ENCODE measurements around the gene OVCA2. TPM values are rescaled to one million over a fixed set of nuclear protein-coding genes. Genes with fewer than 3 reads are reported as not detected.
A peak's percentile ranks its signal among the peaks of the same experiment; 100 is the strongest.

The OVCA2 gene
- total RNA-seq, 1 experiment from 2014 or later, result 50.2 TPM

- Histone ChIP-seq H3K4me2 (ENCODE audit: low read depth, low read length, poor library complexity, severe bottlenecking) (no peak overlapping the region), H2AFZ (ENCODE audit: low read length) (no peak overlapping the region), H3K27me3 (ENCODE audit: low read length) (no peaks in the 10 kb centered on the region), H3K36me3 (ENCODE audit: insufficient read depth, low read length) (peaks cover 13% of the 10 kb centered on the region), H4K20me1 (ENCODE audit: insufficient read depth, low read depth, low read length) (peaks cover 28% of the 10 kb centered on the region), H3K9me2 (replicated peaks; ENCODE audit: insufficient read depth, low read length) (no peaks in the 10 kb centered on the region), H3K79me2 (ENCODE audit: low read length) (peaks cover 15% of the 10 kb centered on the region), H3K4me1 (ENCODE audit: low read length) (peaks cover 68% of the 10 kb centered on the region), H3K27ac (ENCODE audit: low read length) (peak overlapping the region; percentile 72), H3K9ac (ENCODE audit: low read length) (no peak overlapping the region), H3K9me3 (ENCODE audit: low read length) (no peaks in the 10 kb centered on the region), H3K4me3 (ENCODE audit: low read length) (no peak overlapping the region)
- DNase-seq, result no peak
These were observed 8.7 kb upstream of the OVCA2 start for GRCh38 chr17:2033153-2033552.

GRCh38 chr17:2034157-2034556 is 7.7 kb upstream of the OVCA2 start:
- Histone ChIP-seq H3K27me3 (ENCODE audit: low read length) (no peaks in the 10 kb centered on the region), H2AFZ (ENCODE audit: low read length) (no peak overlapping the region), H3K79me2 (ENCODE audit: low read length) (peaks cover 15% of the 10 kb centered on the region), H3K4me2 (ENCODE audit: low read depth, low read length, poor library complexity, severe bottlenecking) (peak overlapping the region; percentile 55), H3K36me3 (ENCODE audit: insufficient read depth, low read length) (peaks cover 13% of the 10 kb centered on the region), H3K9me3 (ENCODE audit: low read length) (no peaks in the 10 kb centered on the region), H3K9ac (ENCODE audit: low read length) (peak overlapping the region; percentile 43), H4K20me1 (ENCODE audit: insufficient read depth, low read depth, low read length) (peaks cover 28% of the 10 kb centered on the region), H3K4me1 (ENCODE audit: low read length) (peaks cover 69% of the 10 kb centered on the region), H3K9me2 (replicated peaks; ENCODE audit: insufficient read depth, low read length) (no peaks in the 10 kb centered on the region), H3K4me3 (ENCODE audit: low read length) (peak overlapping the region; percentile 36; the same call in 1 of the 2 replicates), H3K27ac (ENCODE audit: low read length) (peak overlapping the region; percentile 72)
- DNase-seq, result peak; percentile 71

GRCh38 chr17:2034806-2035540 is 6.8 kb upstream of the OVCA2 start:
- Histone ChIP-seq H3K27ac (ENCODE audit: low read length) (peak overlapping the region; percentile 14; the same call in 1 of the 2 replicates), H3K27me3 (ENCODE audit: low read length) (no peaks in the 10 kb centered on the region), H3K9ac (ENCODE audit: low read length) (peak overlapping the region; percentile 40), H3K4me2 (ENCODE audit: low read depth, low read length, poor library complexity, severe bottlenecking) (peak overlapping the region; percentile 69), H3K79me2 (ENCODE audit: low read length) (peaks cover 15% of the 10 kb centered on the region), H3K4me3 (ENCODE audit: low read length) (peak overlapping the region; percentile 29; the same call in 1 of the 2 replicates), H2AFZ (ENCODE audit: low read length) (no peak overlapping the region), H4K20me1 (ENCODE audit: insufficient read depth, low read depth, low read length) (peaks cover 28% of the 10 kb centered on the region), H3K4me1 (ENCODE audit: low read length) (peaks cover 69% of the 10 kb centered on the region), H3K9me2 (replicated peaks; ENCODE audit: insufficient read depth, low read length) (no peaks in the 10 kb centered on the region), H3K36me3 (ENCODE audit: insufficient read depth, low read length) (peaks cover 13% of the 10 kb centered on the region), H3K9me3 (ENCODE audit: low read length) (no peaks in the 10 kb centered on the region)
- DNase-seq, result peak; percentile 92

- Histone ChIP-seq H3K9me3 (ENCODE audit: low read length) (no peaks in the 10 kb centered on the region), H3K27me3 (ENCODE audit: low read length) (no peaks in the 10 kb centered on the region), H3K4me3 (ENCODE audit: low read length) (no peak overlapping the region), H3K9me2 (replicated peaks; ENCODE audit: insufficient read depth, low read length) (no peaks in the 10 kb centered on the region), H3K4me2 (ENCODE audit: low read depth, low read length, poor library complexity, severe bottlenecking) (peak overlapping the region; percentile 69), H3K9ac (ENCODE audit: low read length) (no peak overlapping the region), H2AFZ (ENCODE audit: low read length) (no peak overlapping the region), H3K4me1 (ENCODE audit: low read length) (peaks cover 68% of the 10 kb centered on the region), H3K79me2 (ENCODE audit: low read length) (peaks cover 14% of the 10 kb centered on the region), H4K20me1 (ENCODE audit: insufficient read depth, low read depth, low read length) (peaks cover 28% of the 10 kb centered on the region), H3K27ac (ENCODE audit: low read length) (no peak overlapping the region), H3K36me3 (ENCODE audit: insufficient read depth, low read length) (peaks cover 17% of the 10 kb centered on the region)
- peak; percentile 41 for DNase-seq
These were observed 6.0 kb upstream of the OVCA2 start for GRCh38 chr17:2035541-2036488.

GRCh38 chr17:2037155-2037554 is 4.7 kb upstream of the OVCA2 start:
- H3K36me3 ChIP-seq (ENCODE audit: insufficient read depth, low read length), result peaks cover 17% of the 10 kb centered on the region
- peaks cover 63% of the 10 kb centered on the region for H3K4me1 ChIP-seq (ENCODE audit: low read length)
- H2AFZ ChIP-seq (ENCODE audit: low read length), result no peak overlapping the region
- no peaks in the 10 kb centered on the region for H3K27me3 ChIP-seq (ENCODE audit: low read length)
- H3K9ac ChIP-seq (ENCODE audit: low read length), result no peak overlapping the region
- no peak for DNase-seq
- no peak overlapping the region for H3K4me2 ChIP-seq (ENCODE audit: low read depth, low read length, poor library complexity, severe bottlenecking)
- H3K27ac ChIP-seq (ENCODE audit: low read length), result no peak overlapping the region
- no peaks in the 10 kb centered on the region for H3K9me2 ChIP-seq (replicated peaks; ENCODE audit: insufficient read depth, low read length)
- H3K79me2 ChIP-seq (ENCODE audit: low read length), result peaks cover 3% of the 10 kb centered on the region
- peaks cover 28% of the 10 kb centered on the region for H4K20me1 ChIP-seq (ENCODE audit: insufficient read depth, low read depth, low read length)
- H3K9me3 ChIP-seq (ENCODE audit: low read length), result no peaks in the 10 kb centered on the region
- no peak overlapping the region for H3K4me3 ChIP-seq (ENCODE audit: low read length)

- DNase-seq, result no peak
- H2AFZ ChIP-seq (ENCODE audit: low read length), result no peak overlapping the region
- H3K9me2 ChIP-seq (replicated peaks; ENCODE audit: insufficient read depth, low read length), result no peaks in the 10 kb centered on the region
- peaks cover 46% of the 10 kb centered on the region for H3K4me1 ChIP-seq (ENCODE audit: low read length)
- H3K36me3 ChIP-seq (ENCODE audit: insufficient read depth, low read length), result peaks cover 28% of the 10 kb centered on the region
- no peak overlapping the region for H3K4me3 ChIP-seq (ENCODE audit: low read length)
- peaks cover 10% of the 10 kb centered on the region; the same call in 1 of the 2 replicates for H3K79me2 ChIP-seq (ENCODE audit: low read length)
- no peaks in the 10 kb centered on the region for H3K27me3 ChIP-seq (ENCODE audit: low read length)
- H4K20me1 ChIP-seq (ENCODE audit: insufficient read depth, low read depth, low read length), result peaks cover 17% of the 10 kb centered on the region; the same call in 1 of the 2 replicates
- H3K4me2 ChIP-seq (ENCODE audit: low read depth, low read length, poor library complexity, severe bottlenecking), result no peak overlapping the region
- no peaks in the 10 kb centered on the region for H3K9me3 ChIP-seq (ENCODE audit: low read length)
- no peak overlapping the region for H3K27ac ChIP-seq (ENCODE audit: low read length)
- no peak overlapping the region for H3K9ac ChIP-seq (ENCODE audit: low read length)
These were observed 1.5 kb upstream of the OVCA2 start for GRCh38 chr17:2040219-2040827.

- H2AFZ ChIP-seq (ENCODE audit: low read length), result no peak overlapping the region
- H4K20me1 ChIP-seq (ENCODE audit: insufficient read depth, low read depth, low read length), result peaks cover 10% of the 10 kb centered on the region; the same call in 1 of the 2 replicates
- no peaks in the 10 kb centered on the region for H3K9me3 ChIP-seq (ENCODE audit: low read length)
- peaks cover 24% of the 10 kb centered on the region for H3K36me3 ChIP-seq (ENCODE audit: insufficient read depth, low read length)
- no peaks in the 10 kb centered on the region for H3K27me3 ChIP-seq (ENCODE audit: low read length)
- peaks cover 39% of the 10 kb centered on the region for H3K4me1 ChIP-seq (ENCODE audit: low read length)
- no peaks in the 10 kb centered on the region for H3K9me2 ChIP-seq (replicated peaks; ENCODE audit: insufficient read depth, low read length)
- H3K4me3 ChIP-seq (ENCODE audit: low read length), result peak overlapping the region; percentile 95
- peaks cover 10% of the 10 kb centered on the region; the same call in 1 of the 2 replicates for H3K79me2 ChIP-seq (ENCODE audit: low read length)
- H3K4me2 ChIP-seq (ENCODE audit: low read depth, low read length, poor library complexity, severe bottlenecking), result peak overlapping the region; percentile 99
- DNase-seq, result no peak
- H3K27ac ChIP-seq (ENCODE audit: low read length), result no peak overlapping the region
- H3K9ac ChIP-seq (ENCODE audit: low read length), result peak overlapping the region; percentile 84
These were observed 771 bp upstream of the OVCA2 start for GRCh38 chr17:2040942-2041560.
